Activated CD4-positive, CD25-positive, alpha-beta regulatory T cell treated with anti-CD3 and anti-CD28 coated beads, Interleukin-2, amount 50 U/mL, for 72 hours (primary cell): ENCODE measurements around the gene MRPL4.
A peak's percentile ranks its signal among the peaks of the same experiment; 100 is the strongest.
"Not testable (repeated sequence)": the region's sequence is repeated elsewhere in the genome, so short reads cannot be mapped to it uniquely, and the experiment has no call there.

ENCODE experiments used
- DNase-seq: peaks from one replicate; pipeline ENCODE4 v3.0.0; 2021

MRPL4 gene

GRCh38 chr19:10268071-10268470, 16.1 kb downstream of the MRPL4 start:
- no peak for DNase-seq

GRCh38 chr19:10269333-10270179, 17.5 kb downstream of the MRPL4 start:
- peak; percentile 96 for DNase-seq

GRCh38 chr19:10270180-10270615, 18.2 kb downstream of the MRPL4 start:
- peak; percentile 83 for DNase-seq

GRCh38 chr19:10270616-10271394, 18.8 kb downstream of the MRPL4 start, which contains the start of gene ICAM1:
ICAM1 (plus strand) TSS chr19:10271120; CDS start chr19:10271160, 40 bp downstream.
- DNase-seq: peak; percentile 75

- peak; percentile 43 for DNase-seq
These were observed 19.6 kb downstream of the MRPL4 start for GRCh38 chr19:10271543-10272086.

GRCh38 chr19:10274589-10274988, 22.6 kb downstream of the MRPL4 start:
- no peak for DNase-seq

GRCh38 chr19:10277795-10278589, 26.0 kb downstream of the MRPL4 start:
- DNase-seq: no peak

- DNase-seq: no peak
These were observed 26.9 kb downstream of the MRPL4 start for GRCh38 chr19:10278935-10279334.

- DNase-seq: no peak
These were observed 27.9 kb downstream of the MRPL4 start for GRCh38 chr19:10279737-10280442.

GRCh38 chr19:10282043-10282442, 30.0 kb downstream of the MRPL4 start:
- DNase-seq: not testable (repeated sequence)

- no peak for DNase-seq
These were observed 31.5 kb downstream of the MRPL4 start for GRCh38 chr19:10283301-10284064.

GRCh38 chr19:10284065-10284959, 32.3 kb downstream of the MRPL4 start:
- DNase-seq: no peak

- DNase-seq: no peak
These were observed 32.9 kb downstream of the MRPL4 start for GRCh38 chr19:10284960-10285278.

GRCh38 chr19:10285393-10285792, 33.4 kb downstream of the MRPL4 start:
- no peak for DNase-seq

- no peak for DNase-seq
These were observed 35.1 kb downstream of the MRPL4 start, which contains the start of gene ICAM4 for GRCh38 chr19:10286803-10287737. ICAM4 (plus strand) TSS chr19:10286955; CDS start chr19:10287013, 58 bp downstream.

GRCh38 chr19:10288662-10289166, 36.7 kb downstream of the MRPL4 start:
- DNase-seq: no peak

- peak; percentile 66 for DNase-seq
These were observed 37.3 kb downstream of the MRPL4 start for GRCh38 chr19:10289167-10289835.

- DNase-seq: no peak
These were observed 37.9 kb downstream of the MRPL4 start, which contains the start of gene ICAM5 for GRCh38 chr19:10289836-10290356. ICAM5 (plus strand) TSS chr19:10289952; CDS start chr19:10290044, 92 bp downstream.
